Stomach smooth muscle (tissue), 2 donors: ENCODE results near the gene ZFP36L1.
A peak's percentile ranks its signal among the peaks of the same experiment; 100 is the strongest.

Experiments used
- H3K27ac ChIP-seq: one replicate; pipeline ENCODE4 v1.7.0; 2013; ENCODE audit warnings: mild to moderate bottlenecking, low read length, inconsistent platforms
- H3K27me3 ChIP-seq, 2 donors: one replicate each; pipeline ENCODE4 v1.7.0; 2013; ENCODE audit warnings: low read length in 2 of 2; ENCODE audit not compliant: insufficient read depth in 2 of 2, control insufficient read depth in 1 of 2
- H3K36me3 ChIP-seq, 2 donors: one replicate each; pipeline ENCODE4 v1.7.0; 2013; ENCODE audit warnings: low read length in 2 of 2; ENCODE audit not compliant: control insufficient read depth in 2 of 2, insufficient read depth in 2 of 2
- H3K4me1 ChIP-seq: one replicate; pipeline ENCODE4 v1.7.0; 2013; ENCODE audit warnings: low read length; ENCODE audit not compliant: control insufficient read depth, insufficient read depth
- H3K4me3 ChIP-seq, 2 donors: one replicate each; pipeline ENCODE4 v1.7.0; 2013; ENCODE audit warnings: low read length in 2 of 2
- H3K9ac ChIP-seq, 2 donors: one replicate each; pipeline ENCODE4 v1.7.0; 2013; ENCODE audit warnings: low read length in 2 of 2, mild to moderate bottlenecking in 1 of 2
- H3K9me3 ChIP-seq, 2 donors: one replicate each; pipeline ENCODE4 v1.7.0; 2013; ENCODE audit warnings: low read length in 2 of 2; ENCODE audit not compliant: control insufficient read depth in 2 of 2
- donor health status: healthy.
- donor health status: Pancreatic carcinoma.

ZFP36L1 gene, protein sequence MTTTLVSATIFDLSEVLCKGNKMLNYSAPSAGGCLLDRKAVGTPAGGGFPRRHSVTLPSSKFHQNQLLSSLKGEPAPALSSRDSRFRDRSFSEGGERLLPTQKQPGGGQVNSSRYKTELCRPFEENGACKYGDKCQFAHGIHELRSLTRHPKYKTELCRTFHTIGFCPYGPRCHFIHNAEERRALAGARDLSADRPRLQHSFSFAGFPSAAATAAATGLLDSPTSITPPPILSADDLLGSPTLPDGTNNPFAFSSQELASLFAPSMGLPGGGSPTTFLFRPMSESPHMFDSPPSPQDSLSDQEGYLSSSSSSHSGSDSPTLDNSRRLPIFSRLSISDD

DNA sequence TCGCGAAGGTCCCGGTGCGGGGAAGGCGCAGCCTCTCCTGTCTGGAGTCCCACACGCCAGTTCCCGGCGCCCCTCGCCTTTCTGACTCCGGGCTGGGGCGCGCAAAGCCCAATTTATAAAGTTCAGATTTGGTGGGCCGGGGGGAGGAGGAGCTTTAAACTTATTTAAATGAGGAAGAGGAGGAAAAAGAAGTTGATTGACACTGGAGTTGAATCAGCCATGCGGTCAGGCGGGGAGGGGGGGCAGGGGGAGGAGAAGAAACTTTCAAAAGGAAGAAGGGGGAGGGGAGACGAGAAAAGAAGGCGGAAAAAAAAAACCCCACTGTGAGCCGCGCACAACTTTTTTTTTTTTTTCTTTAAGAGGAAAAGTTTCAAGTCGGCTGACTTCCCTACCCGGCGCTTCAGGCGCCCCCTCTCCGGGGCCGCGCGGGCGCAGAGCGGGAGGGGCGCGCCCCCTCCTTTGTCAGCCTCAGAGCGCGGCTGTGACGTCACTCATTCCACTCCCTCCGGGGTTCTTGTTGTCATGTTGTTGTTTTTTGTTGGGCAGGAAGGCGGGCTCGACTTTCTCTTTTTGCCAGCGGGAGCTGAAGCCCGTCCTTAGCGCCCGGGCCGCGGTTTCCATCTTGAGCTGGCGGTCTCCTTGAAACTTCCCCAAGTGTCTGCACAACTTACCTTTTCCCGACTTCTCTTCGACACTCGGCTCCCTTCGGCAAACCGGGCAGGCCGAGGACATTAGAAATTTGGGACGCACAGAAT lies at the start of gene ZFP36L1:
Gene ZFP36L1, minus strand, starts transcription at position 89 of the 755 bp plus-strand sequence. CDS start 129 bp downstream, outside the sequence.
- Histone ChIP-seq H3K9me3 (no peaks in the 10 kb centered on the region), H3K27me3 (no peaks in the 10 kb centered on the region), H3K27ac (peak within 1 kb of the TSS; percentile 100), H3K36me3 (peaks cover 29 to 38% of the 10 kb centered on the region in 2 donors), H3K4me1 (peaks cover 25% of the 10 kb centered on the region), H3K9ac (peak within 1 kb of the TSS; percentile 96 to 100), H3K4me3 (peak within 1 kb of the TSS; percentile 95 to 100)

DNA sequence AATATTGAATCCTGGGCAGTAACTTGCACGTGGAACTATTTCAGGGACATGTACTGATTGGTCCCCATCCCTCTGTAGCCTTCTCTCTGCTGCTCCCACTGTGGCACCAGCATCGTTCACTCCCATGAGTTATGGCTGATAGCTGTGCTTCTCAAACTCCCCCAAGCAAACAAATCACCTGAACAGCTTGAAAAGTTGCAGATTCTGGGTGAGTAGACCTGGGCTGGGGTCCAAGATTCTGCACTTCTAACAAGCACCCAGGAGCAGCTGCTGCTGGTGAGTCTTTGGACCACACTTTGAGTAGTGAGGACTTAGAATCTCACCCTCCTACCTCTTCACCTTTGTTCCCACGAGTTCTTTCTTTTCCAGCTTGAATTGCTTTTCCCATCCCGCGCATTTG lies 49.4 kb upstream of the ZFP36L1 start:
- Histone ChIP-seq H3K4me1 (peaks cover 25% of the 10 kb centered on the region), H3K9me3 (peaks cover 0 to 3% of the 10 kb centered on the region in 2 donors), H3K9ac (peak overlapping the region in 1 of 2 donors; percentile 5), H3K4me3 (peak overlapping the region in 1 of 2 donors; percentile 23), H3K36me3 (no peaks in the 10 kb centered on the region), H3K27me3 (no peaks in the 10 kb centered on the region), H3K27ac (peak overlapping the region; percentile 89)

DNA sequence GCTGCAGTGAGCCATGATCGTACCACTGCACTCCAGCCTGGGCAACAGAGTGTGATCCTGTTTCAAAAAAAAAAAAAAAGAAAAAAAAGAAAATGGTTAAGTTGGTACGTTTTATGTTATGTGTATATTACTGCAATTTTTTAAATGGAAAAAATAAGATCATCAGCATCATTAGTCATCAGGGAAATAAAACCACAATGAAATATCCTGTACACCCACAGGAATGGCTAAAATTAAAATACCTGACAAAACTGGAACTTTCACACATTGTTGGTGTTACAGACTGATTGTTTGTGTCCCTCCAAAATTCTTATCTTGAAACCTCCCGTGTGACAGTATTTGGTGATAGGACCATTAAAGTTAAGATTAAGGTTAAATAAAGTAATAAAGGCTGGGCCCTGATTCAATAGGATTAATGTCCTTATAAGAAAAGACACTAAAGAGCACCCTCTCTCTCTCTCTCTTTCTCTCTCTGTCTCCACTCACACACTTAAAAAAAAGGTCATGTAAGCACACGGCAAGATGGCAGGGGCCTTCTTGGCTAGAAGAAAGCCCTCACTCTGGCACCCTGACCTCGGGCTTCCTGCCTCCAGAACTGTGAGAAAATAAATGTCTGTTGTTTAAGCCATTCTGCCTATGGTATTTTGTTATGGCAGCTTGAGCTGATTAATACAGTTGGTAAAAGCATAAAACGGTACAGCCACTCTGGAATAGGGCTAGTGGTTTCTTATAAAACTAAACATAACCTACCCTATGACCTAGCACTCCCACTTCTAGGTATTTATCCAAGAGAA lies 48.3 kb upstream of the ZFP36L1 start:
- Histone ChIP-seq H3K27ac (peak overlapping the region; percentile 42), H3K4me3 (peak overlapping the region in 1 of 2 donors; percentile 5), H3K9me3 (peaks cover 0 to 6% of the 10 kb centered on the region in 2 donors), H3K9ac (no peak overlapping the region), H3K36me3 (no peaks in the 10 kb centered on the region), H3K4me1 (peaks cover 25% of the 10 kb centered on the region), H3K27me3 (no peaks in the 10 kb centered on the region)

DNA sequence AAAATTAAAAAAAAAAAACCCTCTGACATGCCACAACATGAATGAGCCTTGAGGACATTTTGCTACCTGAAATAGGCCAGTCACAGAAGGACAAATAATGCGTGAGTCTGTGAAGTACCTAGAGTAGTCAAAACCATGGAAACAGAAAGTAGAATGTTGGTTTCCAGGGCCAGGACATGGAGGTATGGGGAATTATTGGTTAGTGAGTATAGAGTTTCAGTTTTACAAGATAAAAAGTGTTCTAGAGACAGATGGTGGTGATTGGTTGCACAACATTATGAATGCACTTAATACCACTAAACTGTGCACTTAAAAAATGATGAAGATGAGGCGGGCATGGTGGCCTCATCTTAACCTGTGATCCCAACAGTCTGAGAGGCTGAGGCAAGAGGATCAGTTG lies 47.6 kb upstream of the ZFP36L1 start:
- Histone ChIP-seq H3K9me3 (peaks cover 0 to 12% of the 10 kb centered on the region in 2 donors), H3K4me3 (no peak overlapping the region), H3K27ac (peak overlapping the region; percentile 42), H3K4me1 (peaks cover 25% of the 10 kb centered on the region), H3K27me3 (no peaks in the 10 kb centered on the region), H3K9ac (no peak overlapping the region), H3K36me3 (no peaks in the 10 kb centered on the region)

DNA sequence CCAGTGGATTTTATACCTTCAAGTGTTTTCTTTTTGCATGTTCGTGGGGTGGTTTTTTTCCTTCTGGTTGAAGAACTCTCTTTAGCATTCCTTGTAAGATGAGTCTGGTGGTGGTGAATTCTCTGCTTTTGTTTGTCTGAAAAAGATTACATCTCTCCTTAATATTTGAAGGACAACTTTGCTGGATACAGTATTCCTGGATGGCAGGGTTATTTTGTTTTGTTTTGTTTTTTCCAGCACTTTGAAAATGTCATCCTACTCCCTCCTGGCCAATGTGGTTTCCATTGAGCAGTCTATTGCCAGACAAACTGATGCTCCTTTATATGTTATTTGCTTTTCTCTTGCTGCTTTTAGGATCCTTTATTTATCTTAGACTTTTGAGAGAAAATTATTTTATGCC lies 43.2 kb upstream of the ZFP36L1 start:
- Histone ChIP-seq H3K4me3 (no peak overlapping the region), H3K9me3 (peaks cover 0 to 12% of the 10 kb centered on the region in 2 donors)

DNA sequence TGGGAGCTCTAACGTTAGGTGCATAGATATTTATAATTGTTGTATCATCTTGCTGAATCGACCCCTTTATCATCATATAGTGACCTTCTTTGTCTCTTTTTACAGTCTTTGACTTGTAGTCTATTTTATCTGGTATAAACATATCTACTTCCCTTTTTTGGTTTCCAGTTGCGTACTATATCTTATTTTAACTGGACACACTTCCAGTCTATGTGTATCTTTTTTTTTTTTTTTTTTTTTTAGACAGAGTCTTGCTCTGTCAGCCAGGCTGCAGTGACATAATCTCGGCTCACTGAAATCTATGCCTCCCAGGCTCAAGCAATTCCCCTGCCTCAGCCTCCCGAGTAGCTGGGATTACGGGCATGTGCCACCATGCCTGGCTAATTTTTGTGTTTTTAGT lies 41.9 kb upstream of the ZFP36L1 start:
- H3K27ac ChIP-seq: no peak overlapping the region
- no peak overlapping the region for H3K9ac ChIP-seq
- H3K4me3 ChIP-seq: no peak overlapping the region
- peaks cover 0 to 12% of the 10 kb centered on the region in 2 donors for H3K9me3 ChIP-seq
- H3K36me3 ChIP-seq: no peaks in the 10 kb centered on the region
- no peaks in the 10 kb centered on the region for H3K4me1 ChIP-seq
- H3K27me3 ChIP-seq: no peaks in the 10 kb centered on the region

More for the DNA sequence above, 43.2 kb upstream of the ZFP36L1 start:
- Histone ChIP-seq H3K27ac (no peak overlapping the region), H3K36me3 (no peaks in the 10 kb centered on the region), H3K27me3 (no peaks in the 10 kb centered on the region), H3K4me1 (peaks cover 3% of the 10 kb centered on the region), H3K9ac (no peak overlapping the region)

DNA sequence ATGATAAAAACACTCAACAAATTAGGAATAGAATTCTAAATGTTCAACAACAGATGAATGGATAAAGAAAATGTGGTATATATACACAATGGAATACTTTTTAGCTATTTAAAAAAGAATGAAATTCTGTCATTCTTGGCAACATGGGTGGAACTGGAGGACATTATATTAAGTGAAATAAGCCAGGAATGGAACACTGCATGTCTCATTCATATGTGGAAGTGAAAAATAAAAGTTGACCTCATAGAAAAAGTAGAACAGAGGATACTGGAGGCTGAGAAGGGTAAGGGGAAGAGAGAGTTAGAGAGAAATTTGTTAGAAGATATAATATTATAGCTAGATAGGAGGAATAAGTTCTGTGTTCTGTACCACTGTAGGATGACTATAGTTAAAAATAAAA lies 35.8 kb upstream of the ZFP36L1 start:
- Histone ChIP-seq H3K4me1 (peaks cover 5% of the 10 kb centered on the region), H3K27me3 (no peaks in the 10 kb centered on the region), H3K9me3 (no peaks in the 10 kb centered on the region), H3K27ac (no peak overlapping the region), H3K9ac (no peak overlapping the region), H3K36me3 (no peaks in the 10 kb centered on the region), H3K4me3 (no peak overlapping the region)

DNA sequence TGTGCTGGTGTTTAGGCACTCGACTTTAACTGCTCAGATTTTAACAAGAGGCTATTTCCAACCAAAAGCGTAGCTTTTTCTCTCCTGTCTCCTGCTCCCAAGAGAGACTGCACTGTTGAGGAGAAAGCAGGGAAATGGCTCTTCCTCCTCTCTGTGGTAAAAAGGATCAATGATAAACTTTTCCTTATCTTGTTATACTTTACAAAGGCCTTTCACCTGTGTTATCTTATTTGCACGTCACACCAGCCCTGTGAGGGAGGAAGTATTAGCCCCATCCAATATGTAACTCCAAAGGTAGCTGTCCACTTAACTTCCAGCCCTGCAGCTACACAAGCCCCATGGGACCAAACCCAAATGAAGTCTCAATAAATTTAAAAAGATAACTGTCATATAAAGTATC lies 32.9 kb upstream of the ZFP36L1 start:
- H3K9ac ChIP-seq: no peak overlapping the region
- no peaks in the 10 kb centered on the region for H3K27me3 ChIP-seq
- no peaks in the 10 kb centered on the region for H3K9me3 ChIP-seq
- H3K27ac ChIP-seq: no peak overlapping the region
- H3K36me3 ChIP-seq: no peaks in the 10 kb centered on the region
- peaks cover 13% of the 10 kb centered on the region for H3K4me1 ChIP-seq
- H3K4me3 ChIP-seq: no peak overlapping the region

DNA sequence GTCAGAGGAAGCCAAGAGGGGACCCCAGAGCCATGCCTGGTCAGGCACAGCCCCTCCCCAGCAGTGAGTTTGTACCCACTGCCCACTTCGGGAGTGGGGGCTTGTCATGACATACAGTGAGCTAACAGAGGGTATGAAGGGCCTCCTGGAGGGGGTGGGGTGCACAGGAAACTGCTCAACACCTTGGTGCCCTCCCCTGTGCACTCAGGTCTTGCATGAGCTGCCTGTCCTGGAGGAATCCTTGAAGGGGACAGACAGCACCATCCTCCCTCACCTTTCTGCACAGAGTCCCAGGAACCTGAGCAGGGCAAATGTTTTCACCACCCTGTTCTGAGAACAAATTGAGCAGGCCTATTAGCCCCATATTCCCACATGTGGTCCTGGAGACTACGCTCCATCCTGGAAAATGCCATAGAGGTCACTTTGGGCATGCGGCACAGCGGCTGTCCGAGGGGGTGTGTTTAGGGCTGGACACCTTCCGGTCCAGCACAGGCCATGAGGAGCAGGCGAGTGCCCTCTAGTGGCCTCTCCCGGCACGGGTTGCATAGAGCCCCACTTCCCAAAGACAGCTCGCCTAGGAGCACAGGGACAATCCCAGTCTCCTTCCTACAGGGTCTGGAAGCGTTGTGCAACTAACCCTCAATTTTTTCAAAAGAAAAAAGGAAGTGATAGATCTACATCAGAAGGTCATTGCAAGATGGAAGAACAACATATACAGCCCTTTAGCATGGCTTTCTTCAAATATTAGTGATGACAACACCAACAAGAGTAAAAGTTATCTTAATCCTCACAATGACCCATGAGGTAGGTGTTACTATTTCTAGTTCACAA lies 31.9 kb upstream of the ZFP36L1 start:
- H3K27ac ChIP-seq: no peak overlapping the region
- H3K4me3 ChIP-seq: peak overlapping the region in 1 of 2 donors; percentile 44
- no peaks in the 10 kb centered on the region for H3K27me3 ChIP-seq
- no peaks in the 10 kb centered on the region for H3K36me3 ChIP-seq
- H3K4me1 ChIP-seq: peaks cover 19% of the 10 kb centered on the region
- H3K9me3 ChIP-seq: no peaks in the 10 kb centered on the region
- H3K9ac ChIP-seq: no peak overlapping the region

DNA sequence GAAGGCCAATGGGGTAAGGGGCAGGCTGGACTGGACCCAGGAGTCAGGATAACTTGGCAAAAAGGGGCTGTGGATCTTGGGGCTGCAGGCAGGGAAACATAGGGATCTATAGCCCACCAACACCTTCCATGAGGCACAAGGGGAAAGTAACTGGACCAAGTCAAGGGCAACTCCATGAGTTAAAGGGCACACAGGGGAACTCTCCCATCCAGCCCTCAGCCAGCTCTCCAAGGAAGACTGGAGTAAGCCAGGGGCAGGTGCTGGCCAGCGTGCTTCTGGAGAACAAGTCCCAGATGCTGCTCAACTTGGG lies 31.3 kb upstream of the ZFP36L1 start:
- H3K9me3 ChIP-seq: no peaks in the 10 kb centered on the region
- no peak overlapping the region for H3K27ac ChIP-seq
- H3K27me3 ChIP-seq: no peaks in the 10 kb centered on the region
- no peaks in the 10 kb centered on the region for H3K36me3 ChIP-seq
- H3K9ac ChIP-seq: no peak overlapping the region
- peaks cover 25% of the 10 kb centered on the region for H3K4me1 ChIP-seq
- no peak overlapping the region for H3K4me3 ChIP-seq
